ENCODE measurements around the gene SPECC1. TPM values are rescaled to one million over a fixed set of nuclear protein-coding genes. Genes with fewer than 3 reads are reported as not detected.

SPECC1 gene
- total RNA-seq, 4 donors from 2014 or later: 9.8 to 24.2 (median 11.7) TPM

DNA sequence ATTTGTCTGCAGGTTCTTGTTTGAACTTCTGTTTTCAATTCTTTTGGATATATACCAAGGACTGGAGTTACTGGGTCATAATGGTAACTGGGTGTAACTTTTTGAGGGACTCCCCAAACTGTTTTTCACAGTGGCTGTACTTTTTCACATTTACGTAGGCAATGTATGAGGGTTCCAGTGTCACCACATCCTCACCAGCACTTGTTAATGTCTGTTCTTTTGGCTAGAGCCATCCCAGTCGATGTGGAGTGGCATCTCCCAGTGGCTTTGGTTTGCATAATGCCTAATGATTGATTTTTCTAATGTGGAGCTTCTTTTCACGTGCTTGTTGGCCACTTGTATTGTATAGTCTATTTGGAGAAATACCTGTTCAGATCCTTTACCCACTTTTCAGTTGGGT lies 59.3 kb downstream of the SPECC1 start:
- intact Hi-C loops (cut with DNase I; ENCODE audit: low total_unique reads): no loop called here
- 87 to 95% methylated on average over 3 of the region's 3 CpGs for WGBS, 2 donors
- DNase-seq (ENCODE audit: low spot score in 2 of 2): no peak
- no peak overlapping the region for H3K4me3 ChIP-seq (ENCODE audit: low read depth, poor library complexity, severe bottlenecking)
- TF ChIP-seq POLR2A (IDR thresholded peaks at IDR 0.05): no peak
- no peak for TF ChIP-seq CTCF (IDR thresholded peaks at IDR 0.05)

DNA sequence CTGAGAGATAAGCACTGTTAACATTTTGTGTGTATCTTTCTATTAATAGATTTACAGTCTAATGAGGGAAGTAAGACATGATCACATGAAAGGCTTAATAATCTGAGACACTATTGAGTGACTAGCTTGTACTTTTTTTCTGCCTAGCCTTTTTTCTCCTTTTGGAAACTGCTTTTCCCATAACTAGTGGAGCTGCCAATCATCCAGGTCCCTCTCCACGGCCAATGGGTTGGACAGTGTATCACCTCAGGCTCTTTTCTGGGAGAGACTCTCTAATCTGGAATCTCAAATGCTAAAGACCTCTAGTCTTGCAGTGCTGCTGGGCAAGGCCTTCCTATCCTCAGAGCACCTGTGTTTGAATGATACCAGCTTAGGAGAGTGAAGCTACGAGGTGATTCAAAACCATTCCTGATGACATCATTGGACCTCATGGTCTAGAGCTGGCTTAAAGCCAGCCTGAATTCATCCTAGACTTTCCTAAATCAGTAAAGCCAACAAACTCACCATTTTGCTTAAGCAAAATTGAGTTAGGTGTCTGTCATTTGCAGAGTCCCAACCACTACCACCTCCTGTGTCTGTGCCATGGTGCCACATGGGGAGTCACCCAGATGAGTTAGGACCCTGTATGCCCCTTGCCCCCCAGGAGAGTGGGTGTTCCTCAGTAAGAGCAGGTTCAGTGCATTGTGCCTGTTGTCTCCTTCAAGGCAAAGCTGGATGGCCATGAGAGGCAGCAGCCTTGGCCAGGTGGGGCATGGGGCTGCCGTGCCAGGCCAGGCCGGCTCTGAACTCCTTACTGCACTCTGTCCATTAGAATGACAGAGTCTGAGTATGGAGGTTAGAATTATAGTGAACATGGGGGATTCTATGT lies 62.9 kb downstream of the SPECC1 start:
- no peak for TF ChIP-seq CTCF (IDR thresholded peaks at IDR 0.05)
- no peak for TF ChIP-seq POLR2A (IDR thresholded peaks at IDR 0.05)
- intact Hi-C loops (cut with DNase I; ENCODE audit: low total_unique reads): no loop called here
- no peak for DNase-seq (ENCODE audit: low spot score in 2 of 2)
- no peak overlapping the region for H3K4me3 ChIP-seq (ENCODE audit: low read depth, poor library complexity, severe bottlenecking)
- WGBS, 2 donors: 83 to 85% methylated on average over 4 of the region's 4 CpGs

DNA sequence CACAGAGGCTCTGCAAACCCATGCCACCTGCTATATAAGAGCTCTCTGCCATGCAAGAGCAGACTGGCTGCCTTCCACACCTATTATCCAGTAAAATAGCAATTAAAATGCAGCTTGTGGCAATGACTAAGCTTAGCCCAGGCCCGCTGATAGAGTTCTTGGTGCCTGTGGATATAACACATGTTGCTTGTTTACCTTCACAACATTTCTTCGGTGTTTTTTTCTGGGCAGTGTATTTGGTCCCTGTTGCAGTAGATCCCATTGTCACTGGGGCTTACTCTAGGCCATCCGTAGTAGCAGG lies 63.5 kb downstream of the SPECC1 start:
- H3K4me3 ChIP-seq (ENCODE audit: low read depth, poor library complexity, severe bottlenecking): no peak overlapping the region
- no peak for DNase-seq (ENCODE audit: low spot score in 2 of 2)
- no peak for TF ChIP-seq POLR2A (IDR thresholded peaks at IDR 0.05)
- no peak for TF ChIP-seq CTCF (IDR thresholded peaks at IDR 0.05)
- 83 to 84% methylated on average over 3 of the region's 3 CpGs for WGBS, 2 donors
- intact Hi-C loops (cut with DNase I; ENCODE audit: low total_unique reads): no loop called here

DNA sequence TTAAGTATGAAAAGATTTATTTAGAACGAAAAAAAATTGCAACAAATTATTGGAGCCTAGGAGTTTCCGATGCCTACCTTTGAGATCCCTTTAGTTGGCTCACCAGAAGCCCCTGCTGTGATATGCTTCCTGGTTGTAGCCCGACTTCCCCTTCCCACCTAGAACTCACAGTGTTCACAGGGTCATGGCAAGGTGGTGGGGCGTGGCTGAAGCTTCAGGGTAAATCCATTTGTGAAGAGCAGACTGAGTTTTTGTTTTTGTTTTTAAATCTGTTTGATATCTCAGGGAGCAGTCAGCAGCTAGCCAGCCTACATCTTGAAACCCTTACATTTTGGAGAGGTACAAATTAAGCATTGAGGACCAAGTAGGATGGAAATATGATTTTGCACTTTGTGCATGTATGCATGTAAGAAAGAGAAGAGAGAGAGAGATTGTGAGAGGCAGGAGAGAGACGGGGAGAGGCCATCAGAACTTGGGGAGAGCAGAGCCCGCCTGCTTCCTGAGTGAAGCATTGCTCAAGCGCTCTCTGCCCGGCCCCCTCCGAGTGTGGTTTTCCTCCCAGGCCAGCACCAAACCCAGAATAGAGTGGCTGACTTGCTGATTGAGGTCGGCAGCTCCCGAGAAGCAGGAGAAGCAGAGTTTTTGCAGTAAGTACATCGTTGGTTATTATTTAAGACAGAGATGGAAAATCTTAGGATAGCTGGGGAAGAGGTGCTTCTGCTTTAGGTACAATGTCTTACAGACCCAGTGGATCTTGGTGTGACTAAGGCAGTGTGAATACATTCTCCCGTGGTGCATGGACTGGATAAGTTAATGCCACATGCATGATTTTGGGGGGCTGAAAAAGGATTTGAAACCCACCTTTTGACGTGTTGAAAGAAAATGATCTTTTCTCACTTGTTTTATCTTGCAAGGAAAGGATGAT lies 64.2 kb downstream of the SPECC1 start:
- no peak overlapping the region for H3K4me3 ChIP-seq (ENCODE audit: low read depth, poor library complexity, severe bottlenecking)
- DNase-seq (ENCODE audit: low spot score in 2 of 2): peak; percentile 60 to 94
- no peak for TF ChIP-seq CTCF (IDR thresholded peaks at IDR 0.05)
- no peak for TF ChIP-seq POLR2A (IDR thresholded peaks at IDR 0.05)
- WGBS, 2 donors: 44 to 45% methylated on average over 14 of the region's 14 CpGs
- intact Hi-C loops (cut with DNase I; ENCODE audit: low total_unique reads): no loop called here

- WGBS, 2 donors: 21 to 32% methylated on average over 7 of the region's 7 CpGs
- no peak overlapping the region for H3K4me3 ChIP-seq (ENCODE audit: low read depth, poor library complexity, severe bottlenecking)
- TF ChIP-seq POLR2A (IDR thresholded peaks at IDR 0.05) (no peak), CTCF (IDR thresholded peaks at IDR 0.05) (no peak)
- intact Hi-C loops (cut with DNase I; ENCODE audit: low total_unique reads): no loop called here
- DNase-seq (ENCODE audit: low spot score in 2 of 2): no peak
Observed at GRCh38 chr17:20074001-20074400, 64.8 kb downstream of the SPECC1 start.

All from lower leg skin (tissue), 4 donors.